AG04450 (cell line): ENCODE results near the gene PPP1R1B. TPM values are rescaled to one million over a fixed set of nuclear protein-coding genes. Genes with fewer than 3 reads are reported as not detected.

Experiments
- CTCF ChIA-PET: fragments of 300-600, 350-600 bp; formaldehyde crosslinking; extraction: SDS; loops from one replicate; lab custom pipeline; 2022; ENCODE audit warnings: antibody characterized with exemption, inconsistent platforms; lab: Charles Lee
- POLR2A ChIA-PET: fragments of 350-600 bp; formaldehyde crosslinking; extraction: SDS; loops from one replicate; lab custom pipeline; 2021; ENCODE audit warnings: antibody characterized with exemption, inconsistent platforms; lab: Yijun Ruan, JAX
- DNase-seq: peaks from one replicate; pipeline ENCODE4 v3.0.0-alpha.2; 2011; ENCODE audit warnings: low read depth, low spot score
- H3K27ac ChIP-seq: one replicate; pipeline ENCODE4 v1.5.1; 2012; ENCODE audit warnings: low read depth, low read length, control low read depth
- H3K27me3 ChIP-seq: one replicate; pipeline ENCODE4 v1.6.0; 2012; ENCODE audit warnings: low read length; ENCODE audit not compliant: control insufficient read depth, insufficient read depth
- H3K4me3 ChIP-seq: 2 replicates; pipeline ENCODE4 v1.5.1; 2011; ENCODE audit warnings: mild to moderate bottlenecking, low read depth, low read length, control low read depth
- H3K9me3 ChIP-seq: 2 replicates; pipeline ENCODE4 v1.5.1; 2012; ENCODE audit warnings: low read length; ENCODE audit not compliant: control insufficient read depth, insufficient read depth
- polyA plus RNA-seq: library from polyadenylated mRNA; depleted of rRNA; stranded (reverse); fragments of >200 nt; gene quantifications from 2 replicates; pipeline ENCODE4 v1.2.3, GENCODE V29; 2011
- TF ChIP-seq, protein P1 (sequence below): IDR thresholded peaks from 2 replicates; pipeline ENCODE4 v1.5.1; 2011; ENCODE audit warnings: low read depth, low read length, control low read depth, inconsistent platforms

Gene PPP1R1B
- polyA plus RNA-seq, 1 experiment, result not detected

DNA sequence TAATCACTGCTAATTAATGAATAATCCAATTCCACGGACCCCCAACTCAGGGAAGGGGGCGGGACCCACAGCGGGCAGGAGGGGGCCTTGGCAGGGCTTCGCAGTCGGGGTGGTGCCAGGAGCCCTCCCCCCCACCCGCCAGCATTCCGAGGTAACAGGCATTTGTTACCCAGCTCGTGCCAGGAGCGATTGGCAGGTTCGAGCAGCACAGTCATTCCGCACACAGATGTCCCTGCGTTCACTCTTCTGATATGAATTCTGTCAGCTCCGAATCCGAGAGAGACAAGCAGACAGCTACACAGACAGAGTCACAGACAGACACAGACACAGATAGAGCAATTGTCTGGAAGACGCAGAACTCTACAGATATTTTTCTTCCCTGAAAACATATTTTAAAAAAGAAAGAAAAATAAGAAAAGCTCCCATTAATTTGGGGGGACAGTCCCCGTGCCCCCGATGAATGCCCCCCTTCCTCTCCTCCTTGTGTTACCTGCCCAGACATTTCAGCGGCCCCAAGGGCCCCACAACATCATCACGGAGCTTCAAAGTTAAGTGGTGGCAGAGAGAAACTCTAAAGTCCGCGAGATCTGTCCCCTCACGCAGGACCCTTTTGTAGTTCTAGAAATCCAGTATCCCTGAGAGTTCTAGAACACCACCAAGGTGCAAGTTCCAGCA, 29.2 kb upstream of the PPP1R1B start:
- POLR2A ChIA-PET, result no interaction called here
- DNase-seq, result no peak
- TF ChIP-seq, protein P1, sequence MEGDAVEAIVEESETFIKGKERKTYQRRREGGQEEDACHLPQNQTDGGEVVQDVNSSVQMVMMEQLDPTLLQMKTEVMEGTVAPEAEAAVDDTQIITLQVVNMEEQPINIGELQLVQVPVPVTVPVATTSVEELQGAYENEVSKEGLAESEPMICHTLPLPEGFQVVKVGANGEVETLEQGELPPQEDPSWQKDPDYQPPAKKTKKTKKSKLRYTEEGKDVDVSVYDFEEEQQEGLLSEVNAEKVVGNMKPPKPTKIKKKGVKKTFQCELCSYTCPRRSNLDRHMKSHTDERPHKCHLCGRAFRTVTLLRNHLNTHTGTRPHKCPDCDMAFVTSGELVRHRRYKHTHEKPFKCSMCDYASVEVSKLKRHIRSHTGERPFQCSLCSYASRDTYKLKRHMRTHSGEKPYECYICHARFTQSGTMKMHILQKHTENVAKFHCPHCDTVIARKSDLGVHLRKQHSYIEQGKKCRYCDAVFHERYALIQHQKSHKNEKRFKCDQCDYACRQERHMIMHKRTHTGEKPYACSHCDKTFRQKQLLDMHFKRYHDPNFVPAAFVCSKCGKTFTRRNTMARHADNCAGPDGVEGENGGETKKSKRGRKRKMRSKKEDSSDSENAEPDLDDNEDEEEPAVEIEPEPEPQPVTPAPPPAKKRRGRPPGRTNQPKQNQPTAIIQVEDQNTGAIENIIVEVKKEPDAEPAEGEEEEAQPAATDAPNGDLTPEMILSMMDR, result no peak
- Histone ChIP-seq H3K27ac (no peak overlapping the region), H3K9me3 (no peaks in the 10 kb centered on the region; the same call in 1 of the 2 replicates), H3K27me3 (peaks cover 84% of the 10 kb centered on the region), H3K4me3 (no peak overlapping the region)
- CTCF ChIA-PET, result interaction anchor here (1.3 kb wide), 1 partner anchor 22 kb away, joined by 4 read pairs; no protein-coding TSS in a partner anchor

DNA sequence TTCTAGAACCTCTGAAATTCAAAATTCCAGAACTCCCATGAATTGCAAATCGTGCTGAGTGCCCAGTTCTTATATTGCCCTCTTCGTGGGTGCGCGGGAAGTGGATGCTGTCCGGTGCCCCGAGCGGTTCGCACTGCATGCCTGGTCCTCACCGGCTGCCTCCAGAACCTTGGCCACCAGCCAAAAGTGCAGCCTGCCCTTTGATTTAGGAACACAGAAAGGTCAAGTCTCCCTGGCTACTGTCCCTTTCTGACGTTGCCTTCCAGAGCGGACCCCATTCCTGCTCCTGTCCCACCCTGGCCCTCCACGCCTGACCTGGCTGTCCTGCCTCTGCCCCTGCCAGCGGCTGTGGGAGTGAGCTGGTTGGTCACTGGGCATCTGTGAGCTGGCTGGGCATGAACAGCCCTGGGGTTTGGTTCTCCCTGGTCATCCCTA, 28.7 kb upstream of the PPP1R1B start:
- TF ChIP-seq, protein P1, result no peak
- ChIA-PET CTCF (interaction anchor here (1.0 to 1.3 kb wide), 2 partner anchors 21 to 23 kb away, joined by 4 to 7 read pairs; no protein-coding TSS in a partner anchor), POLR2A (no interaction called here)
- peaks cover 88% of the 10 kb centered on the region for H3K27me3 ChIP-seq
- H3K4me3 ChIP-seq, result no peak overlapping the region
- DNase-seq, result no peak
- H3K9me3 ChIP-seq, result no peaks in the 10 kb centered on the region; the same call in 1 of the 2 replicates
- no peak overlapping the region for H3K27ac ChIP-seq

- POLR2A ChIA-PET, result no interaction called here
- TF ChIP-seq, protein P1, result no peak
- H3K4me3 ChIP-seq, result no peak overlapping the region
- DNase-seq, result no peak
- no peak overlapping the region for H3K27ac ChIP-seq
- H3K9me3 ChIP-seq, result no peaks in the 10 kb centered on the region; the same call in 1 of the 2 replicates
- CTCF ChIA-PET, result interaction anchor here (1.0 to 1.3 kb wide), 2 partner anchors 21 to 23 kb away, joined by 4 to 7 read pairs; no protein-coding TSS in a partner anchor
- H3K27me3 ChIP-seq, result peaks cover 89% of the 10 kb centered on the region
Measured at GRCh38 chr17:39598630-39599003, 28.1 kb upstream of the PPP1R1B start.

DNA sequence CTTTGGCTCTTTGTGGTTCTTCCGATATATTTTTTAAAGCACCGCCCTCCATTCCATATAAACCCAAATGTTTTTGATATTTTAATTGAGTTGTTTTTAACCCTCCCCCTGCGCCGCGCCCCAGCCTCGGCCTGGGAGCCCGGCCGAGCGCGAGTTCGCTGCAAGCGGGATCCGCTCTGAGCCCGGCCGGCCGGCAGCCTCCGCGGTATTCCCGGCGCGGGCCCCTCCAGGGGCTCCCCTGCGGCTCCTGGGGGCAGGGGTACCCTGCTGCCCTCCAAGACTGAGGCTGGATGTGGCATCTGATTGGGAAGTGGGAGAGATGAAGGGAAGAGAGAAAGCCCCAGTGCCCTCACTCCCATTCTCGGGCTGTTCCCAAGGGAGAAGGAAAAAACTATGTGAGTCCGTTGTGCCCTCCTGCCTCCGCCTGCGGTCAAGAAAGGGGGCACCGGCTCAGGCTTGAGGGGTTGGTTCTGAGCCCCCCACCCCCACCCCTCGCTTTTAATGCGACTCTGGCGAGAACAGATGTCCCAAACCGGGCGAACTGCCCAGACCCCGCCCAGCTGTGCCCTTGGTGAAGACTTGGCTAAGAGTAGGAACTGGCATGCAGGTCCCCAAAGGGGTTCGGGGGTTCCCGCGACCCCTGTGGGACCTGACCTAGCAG, 27.6 kb upstream of the PPP1R1B start:
- H3K4me3 ChIP-seq, result no peak overlapping the region
- DNase-seq, result no peak
- ChIA-PET POLR2A (no interaction called here), CTCF (interaction anchor here (1.0 to 3.6 kb wide), 2 partner anchors 22 to 23 kb away, joined by 7 to 23 read pairs; no protein-coding TSS in a partner anchor)
- H3K27me3 ChIP-seq, result peaks cover 94% of the 10 kb centered on the region
- no peak overlapping the region for H3K27ac ChIP-seq
- TF ChIP-seq, protein P1, result no peak
- peaks cover 3% of the 10 kb centered on the region; the same call in 1 of the 2 replicates for H3K9me3 ChIP-seq
